Right lobe of liver (tissue), 4 donors: ENCODE results near the gene PREX1.

Experiments used
- POLR2A ChIP-seq: fragments of 450-650 bp; IDR thresholded peaks from one replicate; pipeline ENCODE4 v1.6.1; 2017; ENCODE audit warnings: antibody characterized with exemption, mild to moderate bottlenecking
- TF ChIP-seq, protein P1 (sequence below), 4 donors: fragments of 200-600 bp in 3 of 4; fragments of 450-650 bp in 1 of 4; IDR thresholded peaks; one replicate each; pipeline versions ENCODE4 v1.5.1 to v1.8.0; 2016 to 2022; ENCODE audit warnings: antibody characterized with exemption in 4 of 4, mild to moderate bottlenecking in 2 of 4
- donor health status: DM: no; HTN: no; CAD: no.
- donor health status: DM: no; HTN: no; CAD: no.
- donor health status: DM: no; HTN: yes; CAD: no.

GRCh38 chr20:48725555-48725991 lies 102.2 kb downstream of the PREX1 start:
- no peak for TF ChIP-seq POLR2A
- TF ChIP-seq, protein P1, sequence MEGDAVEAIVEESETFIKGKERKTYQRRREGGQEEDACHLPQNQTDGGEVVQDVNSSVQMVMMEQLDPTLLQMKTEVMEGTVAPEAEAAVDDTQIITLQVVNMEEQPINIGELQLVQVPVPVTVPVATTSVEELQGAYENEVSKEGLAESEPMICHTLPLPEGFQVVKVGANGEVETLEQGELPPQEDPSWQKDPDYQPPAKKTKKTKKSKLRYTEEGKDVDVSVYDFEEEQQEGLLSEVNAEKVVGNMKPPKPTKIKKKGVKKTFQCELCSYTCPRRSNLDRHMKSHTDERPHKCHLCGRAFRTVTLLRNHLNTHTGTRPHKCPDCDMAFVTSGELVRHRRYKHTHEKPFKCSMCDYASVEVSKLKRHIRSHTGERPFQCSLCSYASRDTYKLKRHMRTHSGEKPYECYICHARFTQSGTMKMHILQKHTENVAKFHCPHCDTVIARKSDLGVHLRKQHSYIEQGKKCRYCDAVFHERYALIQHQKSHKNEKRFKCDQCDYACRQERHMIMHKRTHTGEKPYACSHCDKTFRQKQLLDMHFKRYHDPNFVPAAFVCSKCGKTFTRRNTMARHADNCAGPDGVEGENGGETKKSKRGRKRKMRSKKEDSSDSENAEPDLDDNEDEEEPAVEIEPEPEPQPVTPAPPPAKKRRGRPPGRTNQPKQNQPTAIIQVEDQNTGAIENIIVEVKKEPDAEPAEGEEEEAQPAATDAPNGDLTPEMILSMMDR (IDR thresholded peaks at IDR 0.05): no peak
